ENCODE measurements around the gene FAM168A.

FAM168A gene

DNA sequence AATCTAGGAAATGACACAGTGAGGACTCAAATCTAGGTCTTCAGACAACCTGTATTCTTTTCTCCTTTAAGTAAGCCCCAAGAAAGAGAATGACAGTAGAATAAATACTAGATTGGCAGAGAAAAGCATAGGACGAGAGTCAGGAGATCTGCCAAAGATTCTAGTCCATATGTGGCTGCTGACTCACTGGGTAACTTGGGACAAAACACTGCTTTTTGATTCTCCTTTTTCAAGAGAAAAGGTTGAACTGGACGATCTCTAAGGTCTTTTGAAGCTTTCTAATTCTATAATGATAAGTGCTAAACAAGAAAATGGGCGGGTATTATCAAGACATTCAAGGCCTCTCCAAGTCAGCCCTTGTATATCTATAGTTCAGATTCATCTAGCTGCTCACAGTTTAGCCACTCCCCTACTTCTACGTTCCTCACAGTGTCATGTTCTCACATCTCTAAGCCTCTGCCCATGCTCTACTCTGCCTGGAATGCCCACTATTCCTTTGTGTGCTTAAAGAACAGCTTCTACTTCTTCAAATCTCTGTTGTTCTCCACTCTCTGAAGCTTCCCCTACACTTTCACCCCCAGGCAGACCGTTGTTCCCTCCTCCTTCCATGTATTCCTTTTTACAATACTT, 168.7 kb downstream of the FAM168A start:
- DNase-seq (ENCODE audit: low read depth in 3 of 3): no peak

DNA sequence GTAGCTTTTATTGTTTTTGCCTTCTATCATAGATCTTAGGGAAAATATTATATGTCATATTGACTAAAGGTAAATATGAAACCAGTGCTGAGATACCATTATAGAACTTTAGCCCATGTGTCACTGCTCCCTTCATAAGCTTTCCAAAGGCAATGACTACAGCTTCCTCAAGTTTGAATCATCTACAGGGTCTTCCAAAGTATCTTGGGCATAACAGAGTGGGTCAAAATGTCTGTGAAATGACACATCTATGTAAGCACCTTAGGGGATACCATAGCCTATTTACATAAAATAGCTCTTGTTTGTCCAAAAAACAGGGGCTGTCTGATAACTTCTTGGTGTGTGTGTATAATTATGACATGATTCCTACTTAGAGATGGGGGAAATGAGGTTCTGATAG, 169.2 kb downstream of the FAM168A start:
- DNase-seq (ENCODE audit: low read depth in 3 of 3): no peak

DNA sequence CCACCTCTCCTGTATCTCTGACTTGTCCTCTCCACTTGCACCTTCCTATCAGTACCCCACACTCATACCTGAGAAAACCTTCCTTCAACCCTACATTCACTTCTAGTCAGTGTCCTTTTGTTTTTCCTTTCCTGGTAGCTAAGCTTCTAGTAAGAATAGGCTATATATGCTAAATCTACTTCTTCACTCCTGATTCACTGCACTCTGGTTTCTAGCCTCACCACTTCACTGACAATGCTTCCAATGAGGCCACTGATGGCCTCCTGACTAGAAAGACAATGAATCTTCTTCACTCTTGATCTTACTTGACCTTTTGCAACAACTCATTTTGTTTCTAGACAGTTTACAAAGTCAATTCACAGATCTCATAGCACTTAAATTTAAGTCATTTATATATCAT, 169.7 kb downstream of the FAM168A start:
- DNase-seq (ENCODE audit: low read depth in 3 of 3): no peak

DNA sequence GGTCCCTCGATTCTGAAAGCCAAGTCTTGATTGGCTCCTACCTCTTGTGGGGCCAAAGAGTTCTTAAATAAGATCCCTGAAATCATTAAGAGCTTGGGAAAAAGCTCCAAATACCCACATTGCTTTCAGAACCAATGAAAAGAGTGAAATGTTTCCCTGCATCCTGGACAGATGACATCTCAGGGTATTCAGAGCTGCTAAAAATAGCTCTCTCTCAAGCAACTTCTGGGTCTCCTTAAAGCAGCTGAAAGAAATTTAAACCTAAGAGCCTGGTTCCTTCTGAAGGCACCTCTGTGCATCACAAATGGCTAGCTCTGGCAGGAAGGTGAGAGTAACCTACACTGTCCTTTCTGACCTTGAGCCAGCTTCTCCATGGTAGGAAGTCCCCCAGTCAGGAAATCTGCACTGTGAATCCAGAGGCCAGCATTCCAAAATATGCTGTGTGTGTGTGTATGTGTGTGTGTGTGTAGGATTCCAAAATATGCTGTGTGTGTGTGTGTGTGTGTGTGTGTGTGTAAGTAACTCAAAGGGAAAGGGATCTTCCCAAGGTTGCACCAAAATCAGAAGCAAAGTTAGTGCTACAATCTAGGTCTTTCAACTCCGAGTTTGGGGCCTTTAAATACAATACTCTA, 171.6 kb downstream of the FAM168A start:
- DNase-seq (ENCODE audit: low read depth in 3 of 3): no peak

DNA sequence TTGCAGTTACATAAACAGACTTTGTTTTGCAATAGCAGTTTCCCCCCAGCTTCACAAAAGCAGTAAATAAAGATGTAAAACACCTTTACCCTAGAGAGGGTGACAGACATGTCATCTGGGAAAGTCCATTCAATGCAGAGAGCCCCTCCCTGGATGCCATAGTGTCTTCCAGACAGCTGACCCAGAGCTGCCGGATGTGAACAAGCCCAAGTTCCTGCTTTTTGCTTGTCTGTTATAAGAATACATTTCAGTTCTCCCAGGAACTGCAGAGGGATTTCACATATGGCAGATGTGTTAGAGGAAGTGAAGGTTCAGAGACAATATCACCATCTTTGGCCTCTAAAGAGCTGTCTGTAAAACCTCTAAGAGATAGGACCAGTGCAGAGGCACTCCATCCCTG, 172.8 kb downstream of the FAM168A start:
- DNase-seq (ENCODE audit: low read depth in 3 of 3): no peak

DNA sequence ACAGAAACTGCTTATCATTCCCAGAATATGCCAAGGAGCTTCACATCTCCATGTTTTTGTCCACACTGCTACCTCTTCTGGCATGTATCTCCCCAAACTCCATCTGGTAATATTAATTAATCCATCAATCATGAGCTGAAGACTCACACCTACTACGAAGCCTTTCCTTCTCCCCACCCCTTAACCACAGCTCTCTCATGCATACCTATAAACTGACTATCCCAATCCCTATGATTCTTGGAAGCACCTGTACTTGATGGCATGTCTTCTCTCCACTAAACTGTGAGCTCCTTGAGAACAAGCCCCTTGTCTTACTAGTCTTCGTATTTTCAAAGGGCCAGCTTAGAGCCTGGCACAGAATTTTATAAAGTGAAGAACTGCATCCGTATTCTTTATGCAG, 174.4 kb downstream of the FAM168A start:
- no peak for DNase-seq (ENCODE audit: low read depth in 3 of 3)

DNA sequence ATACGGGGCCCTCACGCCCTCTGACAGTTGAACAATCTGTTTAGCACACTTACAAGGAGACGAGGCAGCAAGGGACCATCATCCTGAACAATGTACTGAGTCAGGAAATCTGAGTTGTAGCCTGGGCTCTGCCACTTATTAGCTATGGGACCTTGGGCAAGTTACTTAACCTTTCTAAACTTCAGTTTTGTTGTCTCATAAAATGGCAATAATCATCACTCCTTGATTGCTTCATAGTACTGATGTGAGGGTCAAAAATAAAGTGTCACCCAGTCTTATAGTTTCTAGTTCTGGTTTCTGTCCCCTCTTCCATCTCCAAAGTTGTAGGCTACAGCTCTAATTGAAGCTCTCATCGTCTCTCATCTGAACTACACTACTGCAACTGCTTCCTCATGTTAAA, 175.0 kb downstream of the FAM168A start:
- no peak for DNase-seq (ENCODE audit: low read depth in 3 of 3)

DNA sequence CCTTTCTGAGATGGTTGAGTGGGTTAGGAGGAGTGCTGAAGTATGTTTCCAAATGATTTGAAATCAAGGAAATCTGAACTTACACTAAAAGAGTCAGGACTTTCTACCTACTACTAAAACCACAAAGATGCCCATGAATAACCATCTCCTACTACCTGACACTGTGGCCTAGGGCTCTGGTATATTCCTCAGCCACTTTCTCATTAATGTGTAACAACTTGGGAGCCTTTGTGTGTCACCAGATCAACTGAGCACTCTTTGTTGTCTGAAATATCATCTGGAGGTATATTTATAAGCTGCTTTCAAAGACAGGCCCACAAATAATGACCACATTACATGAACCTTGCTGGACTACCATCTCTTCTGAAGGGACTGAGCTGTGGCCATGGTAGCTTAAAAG, 177.8 kb downstream of the FAM168A start:
- no peak for DNase-seq (ENCODE audit: low read depth in 3 of 3)

DNA sequence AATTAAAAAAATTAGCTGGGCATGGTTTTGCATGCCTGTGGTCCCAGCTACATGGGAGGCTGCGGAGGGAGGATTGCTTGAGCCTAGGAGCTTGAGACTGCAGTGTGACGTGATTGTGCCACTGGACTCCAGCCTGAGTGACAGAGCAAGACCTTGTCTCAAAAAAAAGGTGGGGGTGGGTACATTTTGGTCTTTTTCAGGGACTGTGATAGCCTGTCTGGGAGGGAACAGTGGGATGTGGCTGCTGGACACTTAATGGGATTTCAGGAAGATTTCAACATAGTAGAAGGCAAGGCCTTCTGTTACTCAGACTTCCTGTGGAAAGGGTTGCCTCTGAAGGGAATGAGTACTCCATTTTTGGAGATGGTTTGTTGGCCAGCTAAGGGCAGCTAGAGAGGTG, 181.1 kb downstream of the FAM168A start:
- no peak for DNase-seq (ENCODE audit: low read depth in 3 of 3)

DNA sequence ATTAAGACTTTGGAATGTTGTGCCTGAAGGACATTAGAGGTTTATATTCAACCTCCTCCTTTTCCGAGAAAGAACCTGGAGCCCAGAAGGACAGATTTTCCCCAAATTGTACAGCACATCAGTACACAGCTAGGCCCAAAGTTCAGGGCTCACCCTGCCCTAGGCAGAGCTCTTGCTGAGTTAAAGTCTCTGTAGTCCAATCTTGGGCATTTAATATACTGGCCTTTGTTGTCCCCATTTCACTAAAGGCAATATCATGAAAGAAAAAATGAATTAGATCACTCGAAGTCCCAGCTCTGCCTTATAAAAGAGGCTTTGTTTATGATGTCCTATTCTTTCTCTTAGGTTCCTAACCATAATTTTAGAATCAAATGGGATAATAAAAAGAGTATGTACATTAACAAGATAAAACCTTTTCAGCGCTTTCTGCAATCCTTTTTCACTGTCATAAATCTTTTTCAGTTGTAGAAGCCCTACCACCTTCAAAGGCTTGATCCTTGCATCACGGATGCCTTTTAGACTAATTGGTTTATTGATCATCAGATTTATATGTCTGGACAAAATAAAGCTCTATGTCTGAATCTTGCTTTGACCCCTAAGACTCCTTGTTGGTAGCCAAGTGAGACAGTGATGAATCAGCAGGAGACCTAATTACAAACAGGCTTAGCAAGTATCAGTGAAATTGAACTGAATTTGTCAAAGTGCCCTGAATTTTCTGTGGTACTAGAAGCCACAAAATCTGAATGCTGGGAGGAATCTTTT, 181.9 kb downstream of the FAM168A start:
- no peak for DNase-seq (ENCODE audit: low read depth in 3 of 3)

DNA sequence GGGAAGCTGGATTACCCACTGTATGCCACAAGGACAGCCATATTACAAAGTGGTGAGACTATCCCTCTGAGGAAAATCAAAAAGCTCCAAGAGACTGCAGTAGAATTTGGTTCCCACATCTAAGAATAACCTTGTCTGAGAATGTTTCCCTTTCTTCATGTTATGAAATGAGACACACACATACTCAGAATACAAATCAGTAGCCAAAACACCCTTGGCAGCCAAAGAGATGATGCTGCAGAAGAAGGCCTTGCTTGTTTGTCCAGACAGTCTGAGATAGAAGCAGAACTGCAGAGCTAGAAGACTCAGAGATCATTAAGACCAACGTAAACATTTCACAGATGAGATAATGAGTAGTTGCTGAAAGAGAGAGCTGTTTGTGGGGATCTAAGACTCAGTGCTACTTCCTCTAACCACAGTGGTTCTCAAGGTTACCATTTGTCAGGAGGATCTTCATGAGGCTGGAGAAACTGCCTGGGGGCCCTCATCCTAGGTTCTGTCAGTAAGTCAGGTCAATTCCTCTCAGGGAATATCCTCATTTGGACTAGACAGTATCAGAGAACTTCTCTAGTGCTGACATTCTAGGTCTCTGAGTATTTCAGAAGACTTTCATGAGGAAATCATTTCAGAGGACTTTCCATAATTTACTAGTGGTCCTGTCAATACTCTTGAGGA, 182.8 kb downstream of the FAM168A start:
- no peak for DNase-seq (ENCODE audit: low read depth in 3 of 3)

DNA sequence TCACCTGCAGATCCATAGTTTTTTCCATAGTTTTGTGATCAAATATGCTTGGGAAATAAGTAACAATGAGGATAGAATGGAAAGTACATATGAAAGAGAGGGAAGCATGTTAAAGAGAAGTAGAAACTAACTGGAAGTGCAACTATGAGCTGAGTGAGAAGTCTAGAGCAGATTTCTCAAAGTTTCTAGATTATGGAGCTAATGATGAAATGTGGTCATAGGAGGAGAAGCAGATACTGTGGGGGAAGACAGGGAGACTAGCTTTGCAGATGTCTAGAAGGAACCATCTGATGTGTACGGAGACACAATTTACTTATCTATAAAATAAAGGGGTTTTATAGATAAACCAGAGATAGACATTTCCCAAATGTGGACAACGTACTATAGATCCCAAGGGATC, 184.7 kb downstream of the FAM168A start:
- DNase-seq (ENCODE audit: low read depth in 3 of 3): no peak

DNA sequence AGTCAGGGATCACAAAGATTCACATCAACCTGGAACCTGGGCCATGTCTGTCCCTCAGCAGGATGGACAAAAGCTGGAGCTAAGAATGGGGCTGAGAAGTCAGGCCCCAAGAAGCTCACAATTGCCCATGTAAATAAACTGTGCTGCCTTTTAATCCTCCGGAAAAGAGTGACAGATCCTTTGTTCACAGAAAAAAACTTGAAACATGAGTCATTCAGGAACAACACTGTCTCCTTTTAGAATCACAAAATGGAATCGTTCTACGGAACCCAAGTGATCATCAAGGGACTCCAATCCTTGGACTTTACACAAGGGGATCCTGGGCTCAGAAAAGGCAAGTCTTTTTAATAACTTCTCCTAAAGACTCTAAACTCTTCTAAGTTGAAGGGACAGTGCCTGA, 185.6 kb downstream of the FAM168A start:
- DNase-seq (ENCODE audit: low read depth in 3 of 3): no peak

DNA sequence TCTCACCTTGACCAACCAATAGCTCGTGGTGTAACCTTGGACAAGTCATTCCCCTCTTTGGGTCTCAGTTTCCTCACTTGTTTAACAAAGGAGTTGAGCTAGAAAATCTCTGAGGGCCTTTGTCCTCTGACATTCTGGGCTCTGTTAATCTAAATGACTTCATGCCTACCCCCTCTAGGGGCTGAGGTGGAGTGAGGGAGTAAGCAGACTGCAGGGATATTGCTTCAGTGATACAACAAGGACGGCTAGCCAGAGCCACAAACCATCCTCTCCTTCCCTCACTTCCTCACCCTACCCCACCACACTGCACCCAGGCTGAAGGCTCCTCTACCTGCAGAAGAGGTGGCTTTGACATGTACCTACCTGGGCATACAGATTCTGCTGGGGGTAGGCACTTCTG, 186.9 kb downstream of the FAM168A start:
- no peak for DNase-seq (ENCODE audit: low read depth in 3 of 3)

DNA sequence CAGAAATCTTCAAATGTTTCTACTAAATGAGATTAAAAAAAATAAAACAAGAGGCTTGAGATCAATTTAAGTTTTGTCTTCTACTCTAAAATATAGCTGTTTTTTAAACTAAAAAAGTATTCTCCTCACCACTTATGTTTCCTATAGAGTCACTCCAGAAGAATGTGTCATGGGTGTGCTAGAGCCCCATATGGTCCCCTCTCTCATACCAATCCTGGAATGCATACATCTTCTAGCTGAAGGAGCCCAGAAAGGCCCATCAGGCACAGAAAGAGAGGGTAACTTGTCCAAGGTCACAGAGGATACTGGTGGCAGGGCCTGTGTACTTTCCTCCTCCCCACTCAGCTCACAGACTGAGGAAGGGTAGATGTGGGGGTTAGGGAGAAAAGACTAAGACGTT, 187.3 kb downstream of the FAM168A start:
- no peak for DNase-seq (ENCODE audit: low read depth in 3 of 3)

DNA sequence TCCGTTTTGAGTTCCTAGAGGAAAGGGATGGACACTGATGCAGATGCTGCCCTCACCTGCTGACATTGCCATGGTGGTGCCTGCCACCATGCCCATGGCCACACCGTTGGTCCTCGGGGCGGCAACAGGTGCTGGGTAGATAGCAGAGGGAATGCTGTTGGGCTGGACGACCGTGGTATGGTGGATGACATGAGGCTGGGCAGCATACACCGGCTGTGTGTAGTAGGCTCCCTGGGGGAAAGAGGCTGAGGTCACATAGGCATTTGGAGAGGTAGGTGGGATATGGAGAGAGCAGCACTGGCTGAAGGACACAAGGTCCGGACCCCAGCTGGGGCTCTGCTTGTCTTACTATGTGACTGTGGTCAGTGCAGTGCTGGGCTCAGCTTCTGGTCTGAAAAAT, 188.5 kb downstream of the FAM168A start:
- no peak for DNase-seq (ENCODE audit: low read depth in 3 of 3)

DNA sequence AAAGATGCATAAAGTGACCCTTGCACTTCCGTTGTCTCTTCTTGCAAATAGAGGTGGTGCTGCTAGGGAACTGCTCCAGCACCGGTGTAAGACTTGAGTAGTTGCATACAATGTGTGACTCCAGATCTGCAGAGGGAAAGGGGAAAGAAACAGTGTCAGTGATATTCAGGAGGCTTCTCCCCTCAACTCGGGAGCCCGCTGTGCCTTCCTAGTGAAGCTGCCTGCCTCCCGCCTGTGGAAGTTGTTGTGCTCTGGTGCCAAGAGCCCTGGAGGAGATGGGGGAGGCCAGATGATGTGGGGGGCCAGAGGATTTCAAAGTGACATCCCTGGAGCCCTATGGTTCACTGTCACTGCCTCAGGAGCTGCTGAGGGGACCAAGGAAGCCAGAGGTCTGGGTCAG, 191.3 kb downstream of the FAM168A start:
- DNase-seq (ENCODE audit: low read depth in 3 of 3): no peak

DNA sequence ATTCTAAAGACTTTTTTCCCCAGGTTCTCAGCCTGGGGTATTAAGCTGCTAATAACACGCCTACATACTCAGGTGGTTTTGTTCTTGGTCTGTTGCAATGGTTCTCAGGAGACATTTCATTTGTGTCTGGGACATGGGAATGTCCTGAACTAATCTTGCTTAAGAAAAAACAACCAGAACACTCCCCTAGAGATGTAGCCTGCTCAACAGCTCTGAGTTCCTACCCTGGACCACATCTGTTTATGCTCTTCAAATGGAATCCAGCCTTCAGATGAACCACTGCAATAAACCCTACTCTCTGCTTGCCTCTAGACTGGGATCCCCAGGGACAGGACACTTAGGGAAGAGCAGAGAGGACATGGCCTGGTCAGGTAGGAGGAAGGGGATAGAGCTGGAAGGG, 191.8 kb downstream of the FAM168A start:
- no peak for DNase-seq (ENCODE audit: low read depth in 3 of 3)

DNA sequence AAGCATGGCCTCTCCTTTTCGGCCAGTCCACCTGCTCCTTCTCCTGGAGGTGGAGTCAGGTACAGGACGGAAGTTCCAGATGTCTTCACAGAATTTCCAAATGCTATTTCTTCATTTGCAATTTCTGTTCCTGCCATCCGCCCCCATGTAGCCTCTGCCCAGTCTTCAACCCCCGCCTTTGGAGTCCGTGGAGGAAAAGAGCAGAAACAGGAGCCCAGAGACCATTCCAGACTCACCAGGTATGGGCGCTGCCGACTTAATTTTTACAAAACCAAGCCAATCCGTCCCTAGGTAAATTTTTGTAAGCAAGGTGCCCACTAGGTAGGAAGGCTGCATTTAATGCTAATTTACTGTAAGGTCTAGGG, 192.8 kb downstream of the FAM168A start:
- DNase-seq (ENCODE audit: low read depth in 3 of 3): no peak

DNA sequence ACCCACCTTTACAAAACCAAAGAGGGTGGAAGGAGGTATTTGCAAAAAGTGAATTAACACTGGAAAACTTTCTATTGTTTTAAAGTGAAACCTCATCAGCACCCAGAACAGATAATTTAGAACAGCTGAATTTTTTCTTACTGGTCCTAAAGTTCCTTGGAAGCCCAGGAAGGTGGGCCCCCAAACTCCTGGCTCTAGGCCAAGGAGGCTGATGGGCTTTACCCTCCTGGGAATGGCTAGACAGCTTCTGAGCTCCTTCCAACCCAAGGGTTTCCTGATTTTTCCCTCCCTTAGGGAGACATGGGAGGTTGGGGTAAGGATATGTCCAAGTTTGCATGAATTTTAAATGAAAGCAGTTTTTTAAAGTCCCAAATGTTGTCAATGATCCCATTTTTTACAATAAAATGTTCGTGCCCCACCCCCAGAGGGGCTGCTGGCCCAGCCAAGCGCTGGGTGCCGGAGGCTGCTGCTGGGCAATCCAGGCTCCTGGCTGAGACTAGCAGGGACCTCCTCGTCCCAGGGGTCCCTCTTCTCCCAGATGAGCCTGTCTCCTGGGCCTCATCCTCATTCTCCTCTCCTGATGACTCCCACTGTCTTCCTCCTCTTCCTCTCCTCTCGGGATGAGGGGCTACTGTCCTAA, 193.3 kb downstream of the FAM168A start:
- no peak for DNase-seq (ENCODE audit: low read depth in 3 of 3)

DNA sequence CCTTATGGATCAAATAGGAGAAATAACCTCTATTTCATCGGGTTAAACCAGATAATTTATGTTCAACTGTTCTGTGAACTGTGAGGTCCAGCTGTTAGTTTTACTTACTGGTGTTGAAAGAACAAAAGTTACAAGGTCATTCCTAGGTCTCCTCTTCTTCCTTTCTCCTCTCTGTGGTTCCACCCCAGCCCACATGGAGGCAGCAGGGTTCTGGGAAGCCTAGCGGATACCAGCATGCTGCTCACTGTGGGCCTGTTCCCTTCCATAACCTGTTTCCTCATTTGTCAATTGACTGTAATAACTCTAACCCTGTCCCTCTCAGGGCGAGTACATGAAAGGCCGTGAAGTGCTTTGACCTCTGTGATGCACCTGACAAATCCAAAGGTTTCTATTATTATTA, 193.9 kb downstream of the FAM168A start:
- DNase-seq (ENCODE audit: low read depth in 3 of 3): no peak

DNA sequence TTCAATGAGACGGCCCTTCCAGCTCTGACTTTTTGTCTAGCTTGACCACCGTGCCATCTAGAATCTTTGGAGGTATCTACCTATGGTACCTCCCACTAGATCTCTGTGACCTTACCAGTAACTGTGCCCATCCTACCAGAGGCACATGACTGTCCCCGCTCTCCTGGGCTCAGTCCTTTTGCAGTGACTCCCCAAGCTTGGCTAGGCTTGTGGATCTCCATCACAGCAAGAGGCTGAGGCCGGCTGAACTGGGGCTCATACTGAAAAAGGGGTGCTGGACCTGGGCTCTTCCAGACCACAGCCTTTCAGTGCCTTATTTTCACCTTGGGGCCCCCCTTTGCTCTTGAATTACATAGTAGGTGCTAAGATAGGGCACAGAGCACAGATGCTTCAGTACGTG, 194.4 kb downstream of the FAM168A start:
- DNase-seq (ENCODE audit: low read depth in 3 of 3): no peak
